GM12872 (cell line): ENCODE results near the gene SMOC1.

Experiments used
- CTCF ChIP-seq: IDR thresholded peaks from 3 replicates; pipeline ENCODE4 v1.5.1; 2011; ENCODE audit warnings: low read depth, mild to moderate bottlenecking, low read length, moderate library complexity; ENCODE audit not compliant: insufficient read depth

The SMOC1 gene

GRCh38 chr14:69845050-69845581, 34.1 kb upstream of the SMOC1 start:
- TF ChIP-seq CTCF: no peak

GRCh38 chr14:69845787-69846186, 33.4 kb upstream of the SMOC1 start:
- TF ChIP-seq CTCF: no peak

GRCh38 chr14:69848156-69848555, 31.1 kb upstream of the SMOC1 start:
- no peak for TF ChIP-seq CTCF

GRCh38 chr14:69848903-69849391, 30.3 kb upstream of the SMOC1 start:
- no peak for TF ChIP-seq CTCF

DNA sequence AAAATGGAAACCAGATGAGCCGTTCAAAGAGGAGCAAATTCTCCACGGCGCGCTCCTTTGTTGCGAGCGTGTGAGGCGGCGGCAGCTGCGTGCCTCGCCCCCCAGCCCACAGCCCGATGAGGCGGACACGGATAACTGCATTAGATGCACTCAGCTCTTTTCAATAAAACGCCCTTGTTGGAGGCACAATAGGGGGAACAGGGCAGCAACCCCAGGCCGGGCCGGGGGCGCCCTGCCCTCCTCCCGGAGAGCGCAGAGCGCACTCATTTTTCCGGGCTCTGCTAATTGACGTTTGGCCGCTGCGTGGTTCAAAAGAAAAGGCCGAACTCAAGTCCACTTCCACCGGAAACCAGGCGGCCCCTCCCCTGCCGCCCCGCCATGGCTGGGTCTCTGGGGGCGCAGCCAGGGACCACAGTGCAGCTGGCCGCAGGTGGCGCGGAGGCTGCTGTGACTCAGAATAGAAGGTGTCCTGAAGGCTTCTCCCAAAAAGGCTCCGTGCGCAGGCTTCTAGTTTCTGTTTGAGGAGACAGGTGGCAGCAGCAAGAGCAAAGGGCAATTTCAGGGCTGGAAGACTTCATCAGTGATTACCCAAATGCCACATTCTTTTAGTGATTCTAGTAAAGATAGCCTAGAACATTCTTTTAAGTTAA, 29.0 kb upstream of the SMOC1 start:
- no peak for TF ChIP-seq CTCF

DNA sequence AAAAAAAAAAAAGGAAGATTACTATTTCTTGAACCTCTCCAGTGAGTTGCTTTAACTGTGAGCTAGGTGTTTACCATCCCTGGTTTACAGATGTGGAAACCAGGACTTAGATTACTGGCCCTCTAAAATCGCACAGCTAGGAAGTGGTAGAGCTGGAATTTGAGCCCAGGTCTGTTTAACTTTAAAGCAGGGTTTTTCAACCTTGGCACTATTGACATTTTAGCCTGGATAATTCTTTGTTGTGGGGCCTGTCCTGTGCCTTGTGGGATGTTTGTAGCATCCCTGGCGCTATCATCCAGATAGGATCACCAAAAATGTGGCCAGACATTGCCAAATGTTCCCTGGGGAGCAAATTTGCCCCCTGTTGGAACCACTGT, 28.5 kb upstream of the SMOC1 start:
- TF ChIP-seq CTCF: no peak

DNA sequence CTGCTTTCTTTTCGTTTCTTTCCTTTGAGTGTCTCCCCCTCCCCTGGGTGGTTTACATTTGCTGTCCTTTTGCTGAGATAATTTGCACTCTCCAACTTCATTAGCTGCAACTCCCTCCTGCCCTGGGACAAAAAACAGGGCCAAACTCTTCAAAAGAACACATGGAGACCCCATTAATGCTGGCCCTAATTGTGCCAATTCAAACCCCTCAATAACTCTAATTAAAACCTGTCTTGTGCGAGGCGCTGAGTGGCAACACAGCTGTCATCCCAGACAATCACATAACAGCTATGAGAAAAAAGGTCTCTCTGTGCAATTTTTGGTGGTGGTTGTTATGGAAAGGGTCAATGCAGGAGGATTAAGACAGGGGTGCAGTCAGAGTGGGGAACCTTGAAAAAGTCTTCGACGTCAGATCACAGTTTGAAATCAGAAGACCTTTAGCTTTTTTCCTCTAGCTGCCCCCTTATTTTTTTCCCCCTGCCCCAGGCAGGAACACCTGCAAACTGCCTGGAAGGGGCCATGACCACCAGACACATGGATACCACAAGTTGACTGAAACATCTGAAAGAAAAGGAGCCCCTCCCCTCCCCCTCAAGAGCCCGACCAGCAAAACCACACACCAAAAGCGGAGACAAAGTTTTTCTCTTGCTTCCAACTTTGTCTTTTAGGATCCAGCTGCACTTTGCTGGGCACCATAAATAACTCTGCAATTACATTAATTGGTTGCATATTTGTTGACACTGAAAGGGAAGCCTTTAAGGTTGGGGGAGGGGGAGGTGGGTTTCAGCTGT, 26.5 kb upstream of the SMOC1 start:
- no peak for TF ChIP-seq CTCF
